Fibroblast of peridontal ligament (primary cell): ENCODE measurements around the gene SAMD10.
"Not testable (repeated sequence)": the region's sequence is repeated elsewhere in the genome, so short reads cannot be mapped to it uniquely, and the experiment has no call there.

Experiments
- DNase-seq: peaks from one replicate; pipeline ENCODE4 v3.0.0-alpha.2; 2010; ENCODE audit errors: extremely low read depth

SAMD10 gene

GRCh38 chr20:63968928-63969760, 10.3 kb downstream of the SAMD10 start:
- no peak for DNase-seq

- no peak for DNase-seq
Measured at GRCh38 chr20:63968136-63968927, 11.1 kb downstream of the SAMD10 start.

GRCh38 chr20:63967330-63968135, 11.9 kb downstream of the SAMD10 start:
- DNase-seq: no peak

- no peak for DNase-seq
Measured at GRCh38 chr20:63966944-63967322, 12.5 kb downstream of the SAMD10 start.

GRCh38 chr20:63966172-63966943, 13.1 kb downstream of the SAMD10 start:
- no peak for DNase-seq

- DNase-seq: no peak
Measured at GRCh38 chr20:63964412-63964811, 15.0 kb downstream of the SAMD10 start.

- DNase-seq: no peak
Measured at GRCh38 chr20:63963784-63964301, 15.6 kb downstream of the SAMD10 start.

GRCh38 chr20:63963348-63963741, 16.1 kb downstream of the SAMD10 start:
- no peak for DNase-seq

- no peak for DNase-seq
Measured at GRCh38 chr20:63962426-63963347, 16.8 kb downstream of the SAMD10 start.

GRCh38 chr20:63961664-63962425, 17.6 kb downstream of the SAMD10 start:
- DNase-seq: no peak

- DNase-seq: not testable (repeated sequence)
Measured at GRCh38 chr20:63960654-63961621, 18.5 kb downstream of the SAMD10 start.

GRCh38 chr20:63959699-63960075, 19.8 kb downstream of the SAMD10 start:
- DNase-seq: no peak

GRCh38 chr20:63958964-63959698, 20.3 kb downstream of the SAMD10 start:
- no peak for DNase-seq

GRCh38 chr20:63958471-63958870, 21.0 kb downstream of the SAMD10 start:
- DNase-seq: no peak

GRCh38 chr20:63957690-63958441, 21.6 kb downstream of the SAMD10 start:
- DNase-seq: no peak

- DNase-seq: peak; percentile 58
Measured at GRCh38 chr20:63957004-63957689, 22.3 kb downstream of the SAMD10 start.
